Mesodermal cell (in vitro differentiated cells): Measurements from ENCODE around the gene ARHGEF9. TPM values are rescaled to one million over a fixed set of nuclear protein-coding genes. Genes with fewer than 3 reads are reported as not detected.
"Not testable (repeated sequence)": the region's sequence is repeated elsewhere in the genome, so short reads cannot be mapped to it uniquely, and the experiment has no call there.

Source experiments
- H3K27ac ChIP-seq: 2 replicates; pipeline ENCODE4 v1.7.0; 2013; ENCODE audit warnings: mild to moderate bottlenecking, low read depth, low read length, moderate library complexity; ENCODE audit not compliant: severe bottlenecking
- H3K36me3 ChIP-seq: 2 replicates; pipeline ENCODE4 v1.7.1; 2013; ENCODE audit warnings: mild to moderate bottlenecking, low read length, moderate library complexity; ENCODE audit not compliant: control insufficient read depth, insufficient read depth
- H3K4me1 ChIP-seq: one replicate; pipeline ENCODE4 v1.7.1; 2013; ENCODE audit warnings: mild to moderate bottlenecking, low read length; ENCODE audit not compliant: insufficient read depth, control insufficient read depth, poor library complexity, severe bottlenecking
- H3K4me3 ChIP-seq: 2 replicates; pipeline ENCODE4 v1.7.0; 2013; ENCODE audit warnings: low read length, control low read depth, mild to moderate bottlenecking; ENCODE audit not compliant: insufficient read depth, poor library complexity, severe bottlenecking; ENCODE audit errors: extremely low read depth
- H3K9me3 ChIP-seq: 2 replicates; pipeline ENCODE4 v1.7.1; 2013; ENCODE audit warnings: mild to moderate bottlenecking, low read length, moderate library complexity; ENCODE audit not compliant: control insufficient read depth
- WGBS, 2 experiments: methylation state at CpG; one replicate each; pipeline ENCODE4 v1.1.5; 2013; ENCODE audit warnings: missing lambda C conversion rate in 2 of 2; ENCODE audit not compliant: insufficient coverage in 2 of 2; 5-methylcytosine and 5-hydroxymethylcytosine counted together
- polyA plus RNA-seq, 2 experiments: library from polyadenylated mRNA; stranded (reverse); fragments of 50-300 nt; gene quantifications; one replicate each; pipeline ENCODE4 v1.2.3, GENCODE V29; 2013

The ARHGEF9 gene
- polyA plus RNA-seq (2013, experiment 1 of 2): 31.6 TPM
- 26.6 TPM for polyA plus RNA-seq (2013, experiment 2 of 2)

GRCh38 chrX:63784902-63785707 is at the start of gene ARHGEF9:
TSS of gene ARHGEF9 (minus strand) at chrX:63785214. CDS start at chrX:63785145, 69 bp downstream.
- Histone ChIP-seq H3K27ac (peak within 1 kb of the TSS; percentile 59), H3K36me3 (no peaks in the 10 kb centered on the region), H3K9me3 (no peaks in the 10 kb centered on the region), H3K4me1 (no peaks in the 10 kb centered on the region), H3K4me3 (peak within 1 kb of the TSS; percentile 40)
- 0 to 12% methylated on average over 3 to 6 of the region's 30 CpGs for WGBS, 2 experiments

- not testable (repeated sequence) for H3K4me1 ChIP-seq, H3K4me3 ChIP-seq, H3K36me3 ChIP-seq, H3K27ac ChIP-seq, H3K9me3 ChIP-seq
- WGBS, 2 experiments: 90 to 100% methylated on average over 2 to 3 of the region's 23 CpGs
Observed at GRCh38 chrX:63825446-63825845, 40.4 kb upstream of the ARHGEF9 start.

- H3K9me3 ChIP-seq: no peaks in the 10 kb centered on the region
- H3K36me3 ChIP-seq: no peaks in the 10 kb centered on the region
- H3K27ac ChIP-seq: no peak overlapping the region
- no peak overlapping the region for H3K4me3 ChIP-seq
- 100% methylated on average over 2 of the region's 4 CpGs; no CpG with 5 or more reads in 1 of the 2 experiments for WGBS, 2 experiments
- H3K4me1 ChIP-seq: no peaks in the 10 kb centered on the region
Observed at GRCh38 chrX:63818156-63818555, 33.1 kb upstream of the ARHGEF9 start.

- Histone ChIP-seq H3K9me3 (no peaks in the 10 kb centered on the region), H3K27ac (no peak overlapping the region), H3K4me3 (no peak overlapping the region), H3K36me3 (no peaks in the 10 kb centered on the region), H3K4me1 (no peaks in the 10 kb centered on the region)
- no CpG with 5 or more reads among the region's 4 CpGs for WGBS, 2 experiments
Observed at GRCh38 chrX:63817696-63818095, 32.7 kb upstream of the ARHGEF9 start.

GRCh38 chrX:63812823-63813222 is 27.8 kb upstream of the ARHGEF9 start:
- WGBS, 2 experiments: no CpG with 5 or more reads among the region's 5 CpGs
- H3K4me1 ChIP-seq: no peaks in the 10 kb centered on the region
- H3K9me3 ChIP-seq: no peaks in the 10 kb centered on the region
- H3K27ac ChIP-seq: no peak overlapping the region
- H3K36me3 ChIP-seq: no peaks in the 10 kb centered on the region
- H3K4me3 ChIP-seq: no peak overlapping the region

GRCh38 chrX:63810746-63811145 is 25.7 kb upstream of the ARHGEF9 start:
- no peak overlapping the region for H3K27ac ChIP-seq
- H3K36me3 ChIP-seq: no peaks in the 10 kb centered on the region
- no peaks in the 10 kb centered on the region for H3K9me3 ChIP-seq
- WGBS, 2 experiments: 86 to 100% methylated on average over 1 of the region's 2 CpGs
- no peaks in the 10 kb centered on the region for H3K4me1 ChIP-seq
- no peak overlapping the region for H3K4me3 ChIP-seq

GRCh38 chrX:63809173-63809572 is 24.2 kb upstream of the ARHGEF9 start:
- 67% methylated on average over 1 of the region's 3 CpGs; no CpG with 5 or more reads in 1 of the 2 experiments for WGBS, 2 experiments

GRCh38 chrX:63795406-63795805 is 10.4 kb upstream of the ARHGEF9 start:
- H3K9me3 ChIP-seq, H3K4me1 ChIP-seq, H3K36me3 ChIP-seq, H3K27ac ChIP-seq, H3K4me3 ChIP-seq: not testable (repeated sequence)
- no CpG with 5 or more reads among the region's 2 CpGs for WGBS, 2 experiments

More at GRCh38 chrX:63809173-63809572, 24.2 kb upstream of the ARHGEF9 start:
- H3K27ac ChIP-seq: no peak overlapping the region
- H3K4me1 ChIP-seq: no peaks in the 10 kb centered on the region
- no peaks in the 10 kb centered on the region for H3K9me3 ChIP-seq
- H3K4me3 ChIP-seq: no peak overlapping the region
- H3K36me3 ChIP-seq: no peaks in the 10 kb centered on the region

- Histone ChIP-seq H3K4me1 (no peaks in the 10 kb centered on the region), H3K36me3 (no peaks in the 10 kb centered on the region), H3K9me3 (no peaks in the 10 kb centered on the region), H3K4me3 (peak overlapping the region; percentile 40), H3K27ac (no peak overlapping the region)
- WGBS, 2 experiments: no CpG with 5 or more reads among the region's 4 CpGs
Observed at GRCh38 chrX:63785708-63786040, 660 bp upstream of the ARHGEF9 start.

- peak overlapping the region; percentile 59 for H3K27ac ChIP-seq
- H3K4me3 ChIP-seq: peak overlapping the region; percentile 40
- H3K36me3 ChIP-seq: no peaks in the 10 kb centered on the region
- WGBS, 2 experiments: no CpG with 5 or more reads among the region's 4 CpGs
- peaks cover 4% of the 10 kb centered on the region for H3K9me3 ChIP-seq
- no peaks in the 10 kb centered on the region for H3K4me1 ChIP-seq
Observed at GRCh38 chrX:63784346-63784901, 590 bp downstream of the ARHGEF9 start.

GRCh38 chrX:63782515-63782914 is 2.5 kb downstream of the ARHGEF9 start:
- Histone ChIP-seq H3K27ac (no peak overlapping the region), H3K9me3 (peaks cover 4% of the 10 kb centered on the region), H3K4me1 (no peaks in the 10 kb centered on the region), H3K4me3 (no peak overlapping the region), H3K36me3 (no peaks in the 10 kb centered on the region)
- WGBS, 2 experiments: 100% methylated on average over 1 of the region's 6 CpGs; no CpG with 5 or more reads in 1 of the 2 experiments
